RWPE2 (cell line): Measurements from ENCODE around the gene B4GALT2.

Experiments
- ATAC-seq: fragments of 200-7000 bp; cut with Tn5 transposase; 3 replicates; pipeline ENCODE4 v1.9.1; 2021; ENCODE audit warnings: low read depth
- DNase-seq: peaks from one replicate; pipeline ENCODE4 v3.0.0-alpha.2; 2020; ENCODE audit warnings: low spot score
- H3K27ac ChIP-seq: fragments of 450-650 bp; 2 replicates; pipeline ENCODE4 v1.5.1; 2017; ENCODE audit warnings: mild to moderate bottlenecking; ENCODE audit not compliant: poor library complexity, severe bottlenecking
- H3K27me3 ChIP-seq: fragments of 250-450 bp; sonication (Bioruptor Pico); 2 replicates; pipeline ENCODE4 v1.5.1; 2021; ENCODE audit warnings: mild to moderate bottlenecking, moderate library complexity; ENCODE audit not compliant: insufficient read depth, poor library complexity, severe bottlenecking
- H3K36me3 ChIP-seq: fragments of 250-450 bp; sonication (Bioruptor Pico); 2 replicates; pipeline ENCODE4 v1.5.1; 2020; ENCODE audit warnings: low read depth, mild to moderate bottlenecking, moderate library complexity
- H3K4me1 ChIP-seq: fragments of 250-450 bp; sonication (Bioruptor Pico); 2 replicates; pipeline ENCODE4 v1.5.1; 2021; ENCODE audit warnings: mild to moderate bottlenecking, moderate library complexity; ENCODE audit not compliant: insufficient read depth, poor library complexity, severe bottlenecking
- H3K4me3 ChIP-seq: fragments of 250-450 bp; sonication (Bioruptor Pico); 2 replicates; pipeline ENCODE4 v1.5.1; 2021; ENCODE audit warnings: mild to moderate bottlenecking, moderate library complexity; ENCODE audit not compliant: severe bottlenecking
- H3K9me3 ChIP-seq: fragments of 250-450 bp; sonication (Bioruptor Pico); 2 replicates; pipeline ENCODE4 v1.5.1; 2021; ENCODE audit warnings: mild to moderate bottlenecking, moderate library complexity; ENCODE audit not compliant: severe bottlenecking
- TF ChIP-seq, protein P1 (sequence below): fragments of 450-650 bp; IDR thresholded peaks from one replicate; pipeline ENCODE4 v1.5.1; 2017; ENCODE audit warnings: mild to moderate bottlenecking, moderate library complexity; ENCODE audit not compliant: poor library complexity, severe bottlenecking

Gene B4GALT2

DNA sequence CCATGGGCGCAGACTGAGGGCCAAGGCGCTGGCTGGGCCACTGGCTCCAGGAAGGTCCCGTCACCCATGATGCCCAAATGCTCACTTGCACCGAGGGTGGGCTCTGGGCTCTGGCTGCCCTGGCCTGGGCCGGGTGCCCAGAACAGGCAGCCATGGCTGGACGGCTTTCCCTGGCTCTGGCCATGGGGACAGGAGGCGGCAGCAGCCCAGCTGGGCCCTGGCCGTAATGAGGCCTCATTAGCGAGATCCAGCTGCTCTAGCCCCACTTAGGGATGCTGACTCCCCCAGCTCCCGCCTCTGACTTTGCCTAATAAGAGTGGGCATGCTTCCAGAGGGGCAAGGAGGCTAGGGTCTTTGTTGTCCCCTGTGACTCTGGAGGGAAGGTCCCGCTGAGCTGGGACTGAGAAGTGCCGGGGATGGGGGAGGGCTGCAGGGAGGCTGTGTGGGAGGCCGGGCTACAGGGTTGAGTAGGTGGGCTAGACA is 40.5 kb downstream of the B4GALT2 start:
- H3K27me3 ChIP-seq: no peaks in the 10 kb centered on the region
- H3K27ac ChIP-seq: no peak overlapping the region
- TF ChIP-seq, protein P1, sequence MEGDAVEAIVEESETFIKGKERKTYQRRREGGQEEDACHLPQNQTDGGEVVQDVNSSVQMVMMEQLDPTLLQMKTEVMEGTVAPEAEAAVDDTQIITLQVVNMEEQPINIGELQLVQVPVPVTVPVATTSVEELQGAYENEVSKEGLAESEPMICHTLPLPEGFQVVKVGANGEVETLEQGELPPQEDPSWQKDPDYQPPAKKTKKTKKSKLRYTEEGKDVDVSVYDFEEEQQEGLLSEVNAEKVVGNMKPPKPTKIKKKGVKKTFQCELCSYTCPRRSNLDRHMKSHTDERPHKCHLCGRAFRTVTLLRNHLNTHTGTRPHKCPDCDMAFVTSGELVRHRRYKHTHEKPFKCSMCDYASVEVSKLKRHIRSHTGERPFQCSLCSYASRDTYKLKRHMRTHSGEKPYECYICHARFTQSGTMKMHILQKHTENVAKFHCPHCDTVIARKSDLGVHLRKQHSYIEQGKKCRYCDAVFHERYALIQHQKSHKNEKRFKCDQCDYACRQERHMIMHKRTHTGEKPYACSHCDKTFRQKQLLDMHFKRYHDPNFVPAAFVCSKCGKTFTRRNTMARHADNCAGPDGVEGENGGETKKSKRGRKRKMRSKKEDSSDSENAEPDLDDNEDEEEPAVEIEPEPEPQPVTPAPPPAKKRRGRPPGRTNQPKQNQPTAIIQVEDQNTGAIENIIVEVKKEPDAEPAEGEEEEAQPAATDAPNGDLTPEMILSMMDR: no peak
- H3K4me3 ChIP-seq: no peak overlapping the region
- H3K4me1 ChIP-seq: peaks cover 3% of the 10 kb centered on the region
- no peaks in the 10 kb centered on the region for H3K9me3 ChIP-seq
- DNase-seq: no peak
- ATAC-seq: no peak
- peaks cover 14% of the 10 kb centered on the region for H3K36me3 ChIP-seq

DNA sequence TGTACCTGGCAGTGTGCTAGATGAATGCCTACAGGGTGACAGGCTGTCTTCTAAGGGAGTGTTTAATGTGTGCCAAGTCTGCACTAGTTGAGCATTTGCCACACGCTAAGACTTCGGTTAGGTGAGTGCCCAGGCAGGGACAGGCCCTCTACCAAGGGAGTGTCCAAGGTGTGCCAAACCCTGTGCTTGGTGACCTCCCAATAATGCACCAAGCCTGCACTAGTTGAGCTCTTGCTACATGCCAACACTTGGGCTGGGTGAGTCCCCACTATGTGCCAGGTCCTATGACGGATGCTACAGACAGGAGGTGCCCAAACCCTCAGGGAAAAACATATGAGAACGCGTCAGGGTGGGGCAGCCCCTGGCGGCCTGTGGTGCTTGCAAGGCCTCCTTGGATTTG is 41.5 kb downstream of the B4GALT2 start:
- no peaks in the 10 kb centered on the region for H3K9me3 ChIP-seq
- H3K4me3 ChIP-seq: no peak overlapping the region
- no peak overlapping the region for H3K27ac ChIP-seq
- DNase-seq (no peak), ATAC-seq (no peak)
- no peaks in the 10 kb centered on the region for H3K27me3 ChIP-seq
- peaks cover 10% of the 10 kb centered on the region for H3K4me1 ChIP-seq
- TF ChIP-seq, protein P1: no peak
- peaks cover 14% of the 10 kb centered on the region for H3K36me3 ChIP-seq

DNA sequence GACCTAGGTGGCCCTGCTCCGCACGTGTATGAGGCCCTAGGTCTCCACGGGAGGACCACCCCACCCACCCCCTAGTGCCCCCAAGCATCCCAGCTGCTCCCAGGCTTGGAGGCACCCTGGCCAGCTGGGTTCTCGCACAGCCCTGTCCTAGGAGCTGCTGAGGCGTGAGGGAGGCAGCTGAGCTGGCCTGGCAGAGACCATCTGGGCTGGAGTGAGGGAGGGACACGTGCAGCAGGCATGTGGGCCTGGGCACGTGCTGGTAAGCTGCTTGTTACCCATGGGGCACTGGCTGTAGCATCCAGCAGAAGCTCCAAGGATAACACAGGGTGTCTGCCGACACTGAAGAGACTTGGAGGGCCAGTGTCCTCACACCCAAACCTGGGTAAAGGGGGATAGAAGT is 42.1 kb downstream of the B4GALT2 start:
- H3K27ac ChIP-seq: no peak overlapping the region
- peaks cover 10% of the 10 kb centered on the region for H3K4me1 ChIP-seq
- no peaks in the 10 kb centered on the region for H3K27me3 ChIP-seq
- peaks cover 14% of the 10 kb centered on the region for H3K36me3 ChIP-seq
- no peak for ATAC-seq
- DNase-seq: no peak
- H3K9me3 ChIP-seq: no peaks in the 10 kb centered on the region
- H3K4me3 ChIP-seq: no peak overlapping the region
- TF ChIP-seq, protein P1: no peak

DNA sequence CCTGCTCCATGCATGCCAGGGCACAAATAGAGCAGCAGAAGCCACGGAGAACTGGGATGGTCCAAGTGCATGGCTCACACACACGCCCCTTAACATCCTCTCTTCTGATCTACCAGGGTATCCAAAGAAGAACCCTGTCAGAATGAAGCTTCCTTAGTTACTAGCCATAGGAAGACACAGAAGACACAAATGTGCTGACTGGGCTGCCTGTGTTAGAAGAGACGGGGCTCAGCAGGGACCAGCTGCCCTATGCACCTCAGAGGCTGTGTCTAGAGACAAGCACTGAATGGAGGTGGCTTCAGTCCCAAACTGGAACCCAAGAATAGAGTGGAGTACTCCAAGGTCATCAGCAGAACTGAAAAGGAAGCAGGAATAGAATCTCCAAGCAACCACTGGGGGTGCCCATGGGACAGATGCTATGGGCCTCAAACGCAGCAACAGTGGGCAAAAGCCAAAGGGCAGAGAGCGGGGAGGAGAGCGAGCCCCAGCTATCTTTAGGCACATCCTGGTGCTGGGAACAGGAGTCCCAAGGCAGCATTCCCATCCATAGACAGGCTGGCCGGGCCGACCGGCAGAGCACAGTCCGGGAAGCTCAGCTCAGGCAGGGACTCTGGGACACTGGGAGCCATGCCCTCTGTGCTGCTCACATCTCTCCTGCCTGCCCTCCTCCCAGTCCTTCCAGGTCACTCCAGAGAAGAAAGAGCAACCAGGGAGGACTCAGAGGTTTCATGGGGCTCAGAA is 42.7 kb downstream of the B4GALT2 start:
- no peak for ATAC-seq
- TF ChIP-seq, protein P1: no peak
- Histone ChIP-seq H3K9me3 (no peaks in the 10 kb centered on the region), H3K4me1 (peaks cover 10% of the 10 kb centered on the region), H3K4me3 (no peak overlapping the region), H3K27ac (no peak overlapping the region), H3K27me3 (no peaks in the 10 kb centered on the region), H3K36me3 (peaks cover 14% of the 10 kb centered on the region)
- DNase-seq: no peak
